HepG2 (cell line): ENCODE measurements around the gene HDHD3. TPM values are rescaled to one million over a fixed set of nuclear protein-coding genes. Genes with fewer than 3 reads are reported as not detected.

Source experiments
- GATAD1 ChIP-seq: IDR thresholded peaks from 2 replicates; pipeline ENCODE4 v1.6.1; 2016; ENCODE audit warnings: missing genetic modification reagents, missing compliant biosample characterization
- HDAC1 ChIP-seq: sonication (generic); formaldehyde crosslinking; IDR thresholded peaks from 2 replicates; pipeline ENCODE4 v1.5.1; 2020; ENCODE audit warnings: mild to moderate bottlenecking, missing genetic modification reagents
- HNF4A ChIP-seq: sonication (generic); formaldehyde crosslinking; IDR thresholded peaks from 2 replicates; pipeline ENCODE4 v1.4.0; 2020; ENCODE audit warnings: missing genetic modification reagents
- JARID2 ChIP-seq: sonication (generic); formaldehyde crosslinking; IDR thresholded peaks from 2 replicates; pipeline ENCODE4 v1.8.1; 2023; ENCODE audit warnings: missing genetic modification reagents, inconsistent platforms; ENCODE audit not compliant: insufficient replicate concordance
- KDM5B ChIP-seq: sonication (generic); formaldehyde crosslinking; IDR thresholded peaks from 2 replicates; pipeline ENCODE4 v1.4.0; 2020; ENCODE audit warnings: missing genetic modification reagents, mild to moderate bottlenecking, borderline replicate concordance
- NR2F2 ChIP-seq: IDR thresholded peaks from 2 replicates; pipeline ENCODE4 v1.6.1; 2012; ENCODE audit warnings: low read depth, inconsistent platforms, borderline replicate concordance
- PAF1 ChIP-seq: IDR thresholded peaks from 2 replicates; pipeline ENCODE4 v1.6.1; 2016; ENCODE audit warnings: missing genetic modification reagents, missing compliant biosample characterization
- POLR2A ChIP-seq, 2 experiments: IDR thresholded peaks; 2 replicates each; pipeline ENCODE4 v1.6.1; 2011; ENCODE audit warnings: low read depth in 2 of 2, low read length in 2 of 2, mild to moderate bottlenecking in 1 of 2, moderate library complexity in 1 of 2; ENCODE audit not compliant: insufficient read depth in 1 of 2
- POLR2G ChIP-seq: fragments of 200-400 bp; formaldehyde crosslinking; IDR thresholded peaks from 2 replicates; pipeline ENCODE4 v1.6.1; 2018; ENCODE audit warnings: mild to moderate bottlenecking, low read depth, low read length, moderate library complexity
- RBM22 ChIP-seq: fragments of 200-400 bp; formaldehyde crosslinking; optimal IDR thresholded peaks from 2 replicates; pipeline ENCODE3; 2017; ENCODE audit warnings: mild to moderate bottlenecking, low read length, moderate library complexity
- REL ChIP-seq: sonication (generic); formaldehyde crosslinking; conservative IDR thresholded peaks from 2 replicates; pipeline ENCODE4 v1.8.0; 2022; ENCODE audit warnings: mild to moderate bottlenecking, missing genetic modification reagents, moderate library complexity
- RELA ChIP-seq: sonication (generic); formaldehyde crosslinking; IDR thresholded peaks from 2 replicates; pipeline ENCODE4 v1.4.0; 2020; ENCODE audit warnings: missing genetic modification reagents
- RORA ChIP-seq: sonication (generic); formaldehyde crosslinking; IDR thresholded peaks from 2 replicates; pipeline ENCODE4 v1.5.0; 2020; ENCODE audit warnings: mild to moderate bottlenecking, missing genetic modification reagents, moderate library complexity
- SRSF1 ChIP-seq: fragments of 200-400 bp; formaldehyde crosslinking; optimal IDR thresholded peaks from 2 replicates; pipeline ENCODE3; 2017; ENCODE audit warnings: mild to moderate bottlenecking, low read depth, low read length, moderate library complexity
- STAG1 ChIP-seq: sonication (generic); formaldehyde crosslinking; IDR thresholded peaks from 2 replicates; pipeline ENCODE4 v1.4.0; 2020; ENCODE audit warnings: missing genetic modification reagents
- TGIF2 ChIP-seq: IDR thresholded peaks from 2 replicates; pipeline ENCODE4 v1.6.1; 2016; ENCODE audit warnings: control low read depth, missing compliant biosample characterization
- THYN1 ChIP-seq: sonication (generic); formaldehyde crosslinking; IDR thresholded peaks from 2 replicates; pipeline ENCODE4 v1.8.1; 2023; ENCODE audit warnings: low read depth, mild to moderate bottlenecking, moderate library complexity, missing genetic modification reagents, borderline replicate concordance
- ZNF282 ChIP-seq: fragments of 450-650 bp; IDR thresholded peaks from 2 replicates; pipeline ENCODE4 v1.6.1; 2018; ENCODE audit not compliant: partially characterized antibody
- ZNF296 ChIP-seq: sonication (generic); formaldehyde crosslinking; conservative IDR thresholded peaks from 2 replicates; pipeline ENCODE4 v1.5.0; 2020; ENCODE audit warnings: mild to moderate bottlenecking, missing genetic modification reagents
- ZNF558 ChIP-seq: sonication (generic); formaldehyde crosslinking; IDR thresholded peaks from 2 replicates; pipeline ENCODE4 v1.9.0; 2022; ENCODE audit warnings: mild to moderate bottlenecking, missing genetic modification reagents, borderline replicate concordance
- ZNF607 ChIP-seq: sonication (generic); formaldehyde crosslinking; IDR thresholded peaks from 2 replicates; pipeline ENCODE4 v1.5.1; 2020; ENCODE audit warnings: missing genetic modification reagents, mild to moderate bottlenecking, borderline replicate concordance
- ZNF629 ChIP-seq: sonication (generic); formaldehyde crosslinking; conservative IDR thresholded peaks from 2 replicates; pipeline ENCODE4 v1.5.0; 2020; ENCODE audit warnings: missing genetic modification reagents
- ZNF7 ChIP-seq: IDR thresholded peaks from 2 replicates; pipeline ENCODE4 v1.6.1; 2016; ENCODE audit warnings: missing biosample characterization, missing genetic modification reagents
- ZNF879 ChIP-seq: sonication (generic); formaldehyde crosslinking; IDR thresholded peaks from 2 replicates; pipeline ENCODE4 v1.8.1; 2023; ENCODE audit warnings: missing genetic modification reagents
- polyA plus RNA-seq, 8 experiments: library from polyadenylated mRNA; depleted of rRNA in 3 of 8; stranded (reverse) in 7 of 8; unstranded in 1 of 8; fragments of >200 nt; fragmentation: Illumina TruSeq in 4 of 8; extraction: Trizol in 4 of 8; gene quantifications; 2 replicates each; pipeline versions ENCODE4 v1.2.1 to v1.2.3, GENCODE V29; 2011 to 2016; ENCODE audit warnings: low read depth in 4 of 8, missing spikeins in 1 of 8, mixed read lengths in 1 of 8; ENCODE audit not compliant: insufficient read depth in 1 of 8
- total RNA-seq, 5 experiments: library from RNA; depleted of rRNA; stranded (reverse); fragments of >200 nt; fragmentation: Illumina TruSeq; extraction: Trizol; gene quantifications; 2 replicates each; pipeline ENCODE4 v1.2.3, GENCODE V29; 2016; ENCODE audit warnings: low read depth in 1 of 5
- TF ChIP-seq, protein P1 (sequence below): sonication (generic); formaldehyde crosslinking; IDR thresholded peaks from 2 replicates; pipeline ENCODE4 v1.8.1; 2023; ENCODE audit warnings: mild to moderate bottlenecking, missing genetic modification reagents, borderline replicate concordance
- TF ChIP-seq, protein P2 (sequence below): IDR thresholded peaks from 2 replicates; pipeline ENCODE4 v1.6.1; 2016; ENCODE audit warnings: low read depth, control low read depth
- TF ChIP-seq, protein P3 (sequence below): sonication (generic); formaldehyde crosslinking; IDR thresholded peaks from 2 replicates; pipeline ENCODE4 v1.4.0; 2020; ENCODE audit warnings: missing genetic modification reagents, borderline replicate concordance

HDHD3 gene
- total and polyA plus RNA-seq, 2 of the 13 experiments (the other 11 are each of a cell fraction or from before 2014, with no cell fraction given): 23.1 to 38.5 TPM

DNA sequence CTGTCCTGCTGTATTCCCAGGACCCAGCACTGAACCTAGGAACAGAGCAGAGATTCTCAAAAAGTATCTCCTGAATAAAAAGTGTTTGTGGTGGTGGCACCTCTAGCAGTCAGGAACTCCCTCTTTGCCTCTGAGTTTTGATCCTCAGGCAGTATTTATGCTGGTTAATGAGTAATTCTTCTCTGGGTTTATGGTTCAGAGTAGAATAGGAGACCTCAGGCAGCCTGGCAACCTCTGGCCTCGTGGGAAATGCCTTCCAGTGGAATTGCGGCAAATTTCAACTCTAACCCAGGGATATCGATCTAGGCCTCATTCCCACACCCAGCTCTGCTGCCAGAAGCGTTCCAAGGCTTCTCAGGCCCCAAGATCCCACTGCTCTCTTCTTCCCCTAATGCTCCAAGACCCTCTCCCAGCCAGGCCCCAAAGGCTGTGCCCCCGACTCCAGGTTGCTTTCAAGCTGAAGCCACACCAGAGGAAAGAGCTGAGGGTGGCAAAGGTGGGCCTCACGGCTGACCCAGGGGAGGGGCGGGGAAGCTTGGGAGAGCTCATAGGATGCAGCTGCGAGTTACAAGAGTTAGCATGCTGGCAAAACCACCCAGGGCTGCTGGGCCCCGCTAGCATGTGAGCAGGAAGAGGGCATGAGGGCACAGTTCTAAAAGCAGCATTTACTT is 10.9 kb upstream of the HDHD3 start (continued):
- TF ChIP-seq ZNF282 (no peak), SRSF1 (no peak), RELA (CRISPR knock-in tag) (no peak), TGIF2 (CRISPR knock-in tag) (no peak), ZNF558 (no peak), ZNF296 (no peak), PAF1 (CRISPR knock-in tag) (no peak), STAG1 (peak; percentile 18; the same call in 1 of the 2 replicates), JARID2 (no peak), ZNF7 (CRISPR knock-in tag) (peak; percentile 55; the same call in 1 of the 2 replicates), POLR2G (peak; percentile 77), RORA (CRISPR knock-in tag) (no peak), RBM22 (no peak), ZNF607 (CRISPR knock-in tag) (peak; percentile 64), HDAC1 (no peak; the same call in 1 of the 2 replicates), GATAD1 (CRISPR knock-in tag) (no peak), HNF4A (peak; percentile 86), THYN1 (CRISPR knock-in tag) (no peak), ZNF629 (CRISPR knock-in tag) (no peak), NR2F2 (peak; percentile 89), KDM5B (CRISPR knock-in tag) (peak; percentile 57; the same call in 1 of the 2 replicates), POLR2A (IDR thresholded peaks at IDR 0.05; ENCODE audit: insufficient read depth in 1 of 2, low read depth in 2 of 2, low read length in 2 of 2) (peak; percentile 63 to 65), REL (CRISPR knock-in tag) (no peak), ZNF879 (CRISPR knock-in tag) (0 out of 2 replicates have a peak, but pooled peaks have one; percentile 44)
- TF ChIP-seq, protein P1, sequence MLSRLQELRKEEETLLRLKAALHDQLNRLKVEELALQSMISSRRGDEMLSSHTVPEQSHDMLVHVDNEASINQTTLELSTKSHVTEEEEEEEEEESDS (CRISPR knock-in tag): no peak
- TF ChIP-seq, protein P2, sequence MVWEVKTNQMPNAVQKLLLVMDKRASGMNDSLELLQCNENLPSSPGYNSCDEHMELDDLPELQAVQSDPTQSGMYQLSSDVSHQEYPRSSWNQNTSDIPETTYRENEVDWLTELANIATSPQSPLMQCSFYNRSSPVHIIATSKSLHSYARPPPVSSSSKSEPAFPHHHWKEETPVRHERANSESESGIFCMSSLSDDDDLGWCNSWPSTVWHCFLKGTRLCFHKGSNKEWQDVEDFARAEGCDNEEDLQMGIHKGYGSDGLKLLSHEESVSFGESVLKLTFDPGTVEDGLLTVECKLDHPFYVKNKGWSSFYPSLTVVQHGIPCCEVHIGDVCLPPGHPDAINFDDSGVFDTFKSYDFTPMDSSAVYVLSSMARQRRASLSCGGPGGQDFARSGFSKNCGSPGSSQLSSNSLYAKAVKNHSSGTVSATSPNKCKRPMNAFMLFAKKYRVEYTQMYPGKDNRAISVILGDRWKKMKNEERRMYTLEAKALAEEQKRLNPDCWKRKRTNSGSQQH: peak; percentile 22; the same call in 1 of the 2 replicates
- TF ChIP-seq, protein P3, sequence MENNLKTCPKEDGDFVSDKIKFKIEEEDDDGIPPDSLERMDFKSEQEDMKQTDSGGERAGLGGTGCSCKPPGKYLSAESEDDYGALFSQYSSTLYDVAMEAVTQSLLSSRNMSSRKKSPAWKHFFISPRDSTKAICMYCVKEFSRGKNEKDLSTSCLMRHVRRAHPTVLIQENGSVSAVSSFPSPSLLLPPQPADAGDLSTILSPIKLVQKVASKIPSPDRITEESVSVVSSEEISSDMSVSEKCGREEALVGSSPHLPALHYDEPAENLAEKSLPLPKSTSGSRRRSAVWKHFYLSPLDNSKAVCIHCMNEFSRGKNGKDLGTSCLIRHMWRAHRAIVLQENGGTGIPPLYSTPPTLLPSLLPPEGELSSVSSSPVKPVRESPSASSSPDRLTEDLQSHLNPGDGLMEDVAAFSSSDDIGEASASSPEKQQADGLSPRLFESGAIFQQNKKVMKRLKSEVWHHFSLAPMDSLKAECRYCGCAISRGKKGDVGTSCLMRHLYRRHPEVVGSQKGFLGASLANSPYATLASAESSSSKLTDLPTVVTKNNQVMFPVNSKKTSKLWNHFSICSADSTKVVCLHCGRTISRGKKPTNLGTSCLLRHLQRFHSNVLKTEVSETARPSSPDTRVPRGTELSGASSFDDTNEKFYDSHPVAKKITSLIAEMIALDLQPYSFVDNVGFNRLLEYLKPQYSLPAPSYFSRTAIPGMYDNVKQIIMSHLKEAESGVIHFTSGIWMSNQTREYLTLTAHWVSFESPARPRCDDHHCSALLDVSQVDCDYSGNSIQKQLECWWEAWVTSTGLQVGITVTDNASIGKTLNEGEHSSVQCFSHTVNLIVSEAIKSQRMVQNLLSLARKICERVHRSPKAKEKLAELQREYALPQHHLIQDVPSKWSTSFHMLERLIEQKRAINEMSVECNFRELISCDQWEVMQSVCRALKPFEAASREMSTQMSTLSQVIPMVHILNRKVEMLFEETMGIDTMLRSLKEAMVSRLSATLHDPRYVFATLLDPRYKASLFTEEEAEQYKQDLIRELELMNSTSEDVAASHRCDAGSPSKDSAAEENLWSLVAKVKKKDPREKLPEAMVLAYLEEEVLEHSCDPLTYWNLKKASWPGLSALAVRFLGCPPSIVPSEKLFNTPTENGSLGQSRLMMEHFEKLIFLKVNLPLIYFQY (CRISPR knock-in tag): no peak; the same call in 1 of the 2 replicates
